ENCODE data around the gene RFT1. TPM values are rescaled to one million over a fixed set of nuclear protein-coding genes. Genes with fewer than 3 reads are reported as not detected.

Gene RFT1
- total RNA-seq, 6 experiments from 2014 or later, result 9.3 to 12.4 (median 10.4) TPM

- Histone ChIP-seq H3K9me3 (no peaks in the 10 kb centered on the region), H3K27me3 (no peaks in the 10 kb centered on the region), H3K27ac (no peak overlapping the region), H3K36me3 (no peaks in the 10 kb centered on the region), H3K4me3 (no peak overlapping the region), H3K4me1 (peaks cover 0 to 18% (median 8%) of the 10 kb centered on the region in 4 donors)
- no peak for DNase-seq
- no peak for ATAC-seq
- intact Hi-C loops (cut with DNase I), result no loop called here
- no peak for TF ChIP-seq CTCF (IDR thresholded peaks at IDR 0.05)
- no peak for TF ChIP-seq POLR2A (IDR thresholded peaks at IDR 0.05)
- 68% methylated on average over 4 of the region's 6 CpGs for WGBS (ENCODE audit: insufficient coverage, low coverage, low lambda C conversion rate, missing lambda C conversion rate)
Observed at GRCh38 chr3:53163444-53164387, 33.5 kb upstream of the RFT1 start.

GRCh38 chr3:53162672-53163443, 32.6 kb upstream of the RFT1 start:
- TF ChIP-seq POLR2A (IDR thresholded peaks at IDR 0.05), result no peak
- TF ChIP-seq CTCF (IDR thresholded peaks at IDR 0.05), result no peak
- H3K27me3 ChIP-seq, result no peaks in the 10 kb centered on the region
- intact Hi-C loops (cut with DNase I), result no loop called here
- H3K4me1 ChIP-seq, result peaks cover 0 to 18% (median 8%) of the 10 kb centered on the region in 4 donors
- H3K36me3 ChIP-seq, result no peaks in the 10 kb centered on the region
- H3K4me3 ChIP-seq, result peak overlapping the region in 1 of 3 donors; percentile 52
- DNase-seq (no peak), ATAC-seq (no peak)
- no peaks in the 10 kb centered on the region for H3K9me3 ChIP-seq
- 80% methylated on average over 5 of the region's 12 CpGs for WGBS (ENCODE audit: insufficient coverage, low coverage, low lambda C conversion rate, missing lambda C conversion rate)
- no peak overlapping the region for H3K27ac ChIP-seq

- Histone ChIP-seq H3K9me3 (no peaks in the 10 kb centered on the region), H3K4me3 (peak overlapping the region; percentile 52 to 93 (median 74)), H3K27me3 (no peaks in the 10 kb centered on the region), H3K27ac (peak overlapping the region in 2 of 3 donors; percentile 41 to 81), H3K4me1 (peaks cover 0 to 18% (median 8%) of the 10 kb centered on the region in 4 donors), H3K36me3 (no peaks in the 10 kb centered on the region)
- DNase-seq, result no peak
- no peak for ATAC-seq
- TF ChIP-seq CTCF (IDR thresholded peaks at IDR 0.05), result no peak
- no peak for TF ChIP-seq POLR2A (IDR thresholded peaks at IDR 0.05)
- WGBS (ENCODE audit: insufficient coverage, low coverage, low lambda C conversion rate, missing lambda C conversion rate), result 10% methylated on average over 28 of the region's 49 CpGs
- intact Hi-C loops (cut with DNase I), result no loop called here
Observed at GRCh38 chr3:53161820-53162671, 31.8 kb upstream of the RFT1 start.

GRCh38 chr3:53161450-53161819, 31.2 kb upstream of the RFT1 start:
- WGBS (ENCODE audit: insufficient coverage, low coverage, low lambda C conversion rate, missing lambda C conversion rate), result 0% methylated on average over 15 of the region's 41 CpGs
- peaks cover 0 to 18% (median 8%) of the 10 kb centered on the region in 4 donors for H3K4me1 ChIP-seq

More at GRCh38 chr3:53161450-53161819, 31.2 kb upstream of the RFT1 start:
- TF ChIP-seq CTCF (IDR thresholded peaks at IDR 0.05) (no peak), POLR2A (IDR thresholded peaks at IDR 0.05) (no peak)
- Histone ChIP-seq H3K4me3 (peak overlapping the region; percentile 52 to 93 (median 74)), H3K27ac (peak overlapping the region; percentile 41 to 81 (median 58)), H3K36me3 (no peaks in the 10 kb centered on the region), H3K27me3 (no peaks in the 10 kb centered on the region), H3K9me3 (no peaks in the 10 kb centered on the region)
- DNase-seq (peak in 1 of 3 donors; percentile 49), ATAC-seq (no peak)
- intact Hi-C loops (cut with DNase I), result no loop called here
